SIG-M5 (cell line): Measurements from ENCODE around the gene SLC38A9.

ENCODE experiments used
- DNase-seq: peaks from one replicate; lab custom pipeline; 2025; lab: John Stamatoyannopoulos, UW

The SLC38A9 gene

GRCh38 chr5:55649963-55650362 is 62.2 kb downstream of the SLC38A9 start:
- DNase-seq = no peak

DNA sequence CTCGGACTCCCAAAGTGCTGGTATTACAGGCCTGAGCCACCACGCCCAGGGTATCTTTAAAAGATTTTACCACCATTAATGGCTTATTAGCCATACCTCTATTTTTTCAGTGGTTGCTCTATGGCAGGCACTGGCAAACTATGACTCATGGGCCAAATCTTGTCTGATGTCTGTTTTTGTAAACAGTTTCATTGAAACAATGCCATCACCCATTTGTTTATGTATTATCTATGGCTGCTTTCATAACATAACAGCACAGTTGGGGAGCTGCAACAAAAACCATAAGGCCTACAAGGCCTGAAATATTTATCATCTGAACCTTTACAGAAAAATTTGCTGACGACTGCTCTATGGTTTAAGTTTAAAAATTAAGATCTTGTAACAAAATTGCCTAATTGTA is 66.8 kb downstream of the SLC38A9 start:
- no peak for DNase-seq

- no peak for DNase-seq
These were observed 73.7 kb downstream of the SLC38A9 start for GRCh38 chr5:55638455-55638854.

DNA sequence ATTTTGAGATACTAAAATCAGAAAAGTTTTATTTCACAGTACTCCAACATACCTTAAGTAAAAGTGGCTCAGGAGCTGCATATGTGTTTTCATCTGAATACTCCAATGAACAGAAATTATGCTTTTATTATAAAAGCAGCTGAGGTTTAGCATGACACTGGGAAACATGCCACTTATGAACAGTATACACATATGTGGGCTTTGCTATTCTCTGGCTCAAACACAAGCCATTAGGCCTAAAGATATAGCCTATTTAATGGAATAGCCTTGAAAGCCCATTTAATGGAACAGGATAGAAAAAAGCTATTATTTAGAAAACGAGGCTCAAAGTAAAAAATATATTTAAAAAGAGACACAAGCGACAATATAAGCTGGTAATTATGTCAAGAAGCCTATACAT is 74.1 kb downstream of the SLC38A9 start:
- DNase-seq = no peak

DNA sequence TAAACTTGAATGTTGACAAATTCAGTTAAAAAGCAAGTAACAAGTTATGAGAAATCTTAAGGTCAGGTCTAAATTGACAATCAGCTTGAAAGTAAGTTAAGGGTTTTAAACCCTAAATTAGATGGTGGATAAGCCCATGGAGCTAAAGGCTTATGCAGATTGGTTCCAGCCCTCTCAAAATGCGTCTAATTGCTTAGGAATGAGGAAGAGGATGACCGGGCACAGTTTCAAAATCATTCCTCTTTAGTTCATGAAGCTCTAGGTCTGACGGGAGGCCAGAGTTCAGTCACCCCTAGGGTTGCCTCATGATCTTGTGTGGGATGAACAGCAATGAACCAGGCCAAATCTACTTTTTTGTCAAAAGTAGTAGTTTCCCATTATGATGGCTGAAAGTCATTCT is 75.4 kb downstream of the SLC38A9 start:
- DNase-seq = no peak

- no peak for DNase-seq
These were observed 75.9 kb downstream of the SLC38A9 start for GRCh38 chr5:55636177-55636576.

- no peak for DNase-seq
These were observed 77.3 kb downstream of the SLC38A9 start for GRCh38 chr5:55634866-55635265.

- DNase-seq = no peak
These were observed 77.8 kb downstream of the SLC38A9 start for GRCh38 chr5:55634209-55634805.

- DNase-seq = no peak
These were observed 78.4 kb downstream of the SLC38A9 start for GRCh38 chr5:55633574-55634208.

DNA sequence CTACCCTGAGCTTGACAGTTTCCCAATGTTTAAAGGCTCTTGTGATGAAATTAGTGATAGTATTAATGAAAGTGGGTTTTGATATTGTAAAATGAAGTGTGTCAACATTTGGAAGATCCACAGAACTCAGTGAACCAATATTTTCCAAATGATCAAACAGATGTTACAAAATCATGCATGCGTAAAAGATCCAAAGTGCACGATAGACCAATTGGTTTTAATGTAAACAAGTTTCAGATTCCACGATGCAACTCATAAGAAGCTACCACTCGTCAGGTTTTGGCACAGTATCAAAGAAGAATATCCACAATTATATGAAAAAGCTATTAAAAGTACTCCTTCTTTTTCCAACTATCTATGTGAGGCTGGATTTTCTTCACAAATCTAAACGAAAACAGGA is 82.3 kb downstream of the SLC38A9 start:
- DNase-seq = no peak

- DNase-seq = no peak
These were observed 85.3 kb downstream of the SLC38A9 start for GRCh38 chr5:55626790-55627189.

- DNase-seq = no peak
These were observed 86.2 kb downstream of the SLC38A9 start for GRCh38 chr5:55625913-55626312.

GRCh38 chr5:55625589-55625909 is 86.6 kb downstream of the SLC38A9 start:
- DNase-seq = no peak

DNA sequence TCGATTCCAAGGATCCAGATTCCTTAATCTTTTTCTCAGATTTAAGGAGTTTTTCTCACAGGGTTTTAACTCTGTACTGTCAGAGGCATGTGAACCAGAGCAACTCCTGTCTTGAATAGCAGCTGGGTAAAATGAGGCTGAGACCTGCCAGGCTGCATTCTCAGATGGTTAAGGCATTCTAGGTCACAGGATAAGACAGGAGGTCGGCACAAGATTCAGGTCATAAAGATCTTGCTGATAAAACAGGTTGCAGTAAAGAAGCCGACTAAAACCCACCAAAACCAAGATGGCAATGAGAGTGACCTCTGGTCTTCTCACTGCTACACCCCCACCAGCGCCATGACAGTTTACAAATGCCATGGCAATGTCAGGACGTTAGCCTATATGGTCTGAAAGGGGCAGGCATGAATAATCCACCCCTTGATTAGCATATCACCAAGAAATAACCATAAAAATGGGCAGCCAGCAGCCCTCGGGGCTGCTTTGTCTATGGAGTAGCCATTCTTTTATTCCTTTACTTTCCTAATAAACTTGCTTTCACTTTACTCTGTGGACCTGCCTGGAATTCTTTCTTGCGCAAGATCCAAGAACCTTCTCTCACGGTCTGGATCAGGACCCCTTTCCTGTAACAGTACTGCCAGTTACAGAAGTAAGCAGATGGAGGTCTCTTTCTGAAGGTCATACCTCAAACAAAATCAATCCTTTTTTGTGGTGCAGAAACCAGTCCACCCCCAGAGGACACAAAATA is 87.1 kb downstream of the SLC38A9 start:
- no peak for DNase-seq

- no peak for DNase-seq
These were observed 88.3 kb downstream of the SLC38A9 start for GRCh38 chr5:55623789-55624188.

- DNase-seq = no peak
These were observed 89.7 kb downstream of the SLC38A9 start for GRCh38 chr5:55622460-55622859.

DNA sequence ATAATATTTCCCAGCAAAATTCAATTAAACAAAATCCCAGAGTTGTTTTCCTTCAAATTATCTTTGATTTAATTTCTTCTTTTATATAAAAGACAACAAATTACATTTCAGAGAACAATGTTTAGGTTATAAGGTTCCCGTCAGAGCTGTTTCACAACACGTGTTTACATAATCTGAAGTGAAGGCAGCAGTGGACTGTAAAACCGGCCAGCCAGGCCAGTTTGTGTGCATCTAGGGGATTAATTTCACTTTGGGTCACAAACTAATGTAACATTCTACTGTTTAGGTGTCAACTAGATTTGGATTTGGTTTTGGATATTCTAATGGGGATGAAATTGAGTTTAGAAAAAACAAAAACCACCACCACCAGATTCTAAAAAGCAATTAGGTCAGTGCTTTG is 90.9 kb downstream of the SLC38A9 start:
- DNase-seq = no peak

DNA sequence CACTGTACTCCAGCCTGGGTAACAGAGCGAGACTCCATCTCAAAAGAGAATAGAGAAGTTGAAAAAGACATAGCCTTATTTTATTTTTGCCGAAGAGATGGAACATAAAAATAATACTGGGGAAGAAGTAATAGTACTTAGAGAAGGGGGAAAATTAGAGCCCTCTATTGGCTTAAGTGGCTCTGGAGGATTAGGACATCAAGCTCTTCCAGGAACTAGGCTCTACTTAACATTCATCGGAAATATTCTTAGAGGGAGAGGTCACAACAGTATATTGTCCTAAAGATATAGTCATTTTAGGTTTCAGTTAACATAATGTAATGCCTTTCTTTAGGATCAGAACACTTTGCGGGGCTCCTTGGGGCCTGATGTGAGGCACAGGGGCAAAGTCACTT is 91.4 kb downstream of the SLC38A9 start:
- DNase-seq = no peak

DNA sequence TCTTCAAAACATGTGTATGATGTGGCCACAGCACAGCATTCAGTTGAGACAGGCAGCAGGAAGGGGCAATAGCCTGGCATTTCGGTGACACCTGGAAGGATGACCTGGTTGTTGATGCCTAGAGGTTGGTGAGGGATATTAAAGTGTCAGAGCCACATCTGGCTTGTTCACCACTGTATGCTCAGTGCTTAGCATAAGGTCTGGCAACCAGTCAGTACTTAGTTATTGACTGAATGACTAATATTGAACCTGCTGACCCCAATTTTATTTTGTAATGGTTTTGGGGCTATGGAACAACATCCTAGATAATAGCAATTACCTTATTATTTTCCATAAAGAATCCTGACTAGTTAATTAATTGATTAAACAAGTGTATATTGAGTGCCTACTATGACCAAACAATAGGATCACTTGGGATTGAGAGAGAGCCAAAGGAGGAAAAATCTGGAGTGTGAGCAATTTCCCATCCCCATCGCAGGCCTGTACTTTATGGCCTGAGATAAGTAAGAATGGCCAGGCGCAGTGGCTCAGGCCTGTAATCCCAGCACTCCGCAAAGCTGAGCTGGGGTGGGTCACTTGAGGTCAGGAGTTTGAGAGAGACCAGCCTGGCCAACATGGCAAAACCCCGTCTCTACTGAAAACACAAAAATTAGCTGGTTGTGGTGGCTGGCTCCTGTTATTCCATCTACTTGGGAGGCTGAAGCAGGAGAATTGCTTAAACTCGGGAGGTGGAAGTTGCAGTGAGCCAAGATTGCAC is 91.9 kb downstream of the SLC38A9 start:
- DNase-seq = no peak

DNA sequence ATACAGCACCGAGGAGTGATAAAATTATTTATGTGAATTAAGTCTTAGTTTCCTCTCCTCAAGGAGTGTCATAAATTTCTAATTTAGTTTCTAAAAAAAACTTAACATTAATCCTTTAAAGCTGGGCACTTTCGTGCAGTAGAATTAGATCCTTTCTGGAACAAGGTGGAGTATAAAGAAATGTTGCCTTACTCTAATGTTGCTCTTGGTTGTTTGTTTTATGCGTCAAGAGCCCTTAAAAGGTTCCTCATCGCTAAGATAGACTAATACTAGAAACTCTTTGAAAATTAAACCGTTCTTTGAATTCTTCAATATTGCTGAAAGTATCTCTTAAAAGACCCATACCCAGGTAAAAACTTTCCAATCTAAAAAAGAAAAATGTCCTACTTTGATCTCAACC is 93.8 kb downstream of the SLC38A9 start:
- DNase-seq = no peak

DNA sequence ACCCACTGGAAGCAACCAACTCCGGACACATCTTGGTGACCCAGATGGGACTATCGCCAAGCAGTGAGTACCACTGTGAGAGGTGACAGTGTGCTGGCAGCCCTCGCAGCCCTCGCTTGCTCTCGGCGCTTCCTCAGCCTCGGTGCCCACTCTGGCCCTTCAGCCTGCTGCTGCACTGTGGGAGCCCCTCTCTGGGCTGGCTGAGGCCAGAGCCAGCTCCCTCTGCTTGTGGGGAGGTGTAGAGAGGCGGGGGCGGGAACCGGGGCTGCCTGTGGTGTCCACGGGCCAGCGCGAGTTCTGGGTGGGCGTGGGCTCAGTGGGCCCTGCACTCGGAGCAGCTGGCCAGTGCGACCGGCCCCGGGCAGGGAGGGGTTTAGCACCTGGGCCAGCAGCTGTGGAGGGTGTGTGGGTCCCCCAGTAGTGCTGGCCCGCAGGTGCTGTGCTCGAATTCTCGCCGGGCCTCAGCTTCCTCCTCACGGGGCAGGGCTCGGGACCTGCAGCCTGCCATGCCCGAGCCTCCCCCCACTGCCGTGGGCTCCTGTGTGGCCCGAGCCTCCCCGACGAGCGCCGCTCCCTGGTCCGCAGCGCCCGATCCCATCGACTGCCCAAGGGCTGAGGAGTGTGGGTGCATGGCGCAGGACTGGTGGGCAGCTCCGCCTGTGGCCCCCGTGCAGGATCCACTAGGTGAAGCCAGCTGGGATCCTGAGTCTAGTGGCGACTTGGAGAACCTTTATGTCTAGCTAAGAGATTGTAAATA is 98.8 kb downstream of the SLC38A9 start:
- DNase-seq = no peak

- DNase-seq = no peak
These were observed 101.6 kb downstream of the SLC38A9 start for GRCh38 chr5:55610542-55610941.
